HG03045 (cell line): ENCODE measurements around the gene LINC01488.

Source experiments
- ATAC-seq: cut with Tn5 transposase; IDR thresholded peaks from one replicate; pipeline ENCODE4 v1.9.1; 2021; ENCODE audit warnings: mild to moderate bottlenecking, moderate library complexity; ENCODE audit not compliant: unreplicated experiment

LINC01488 gene

DNA sequence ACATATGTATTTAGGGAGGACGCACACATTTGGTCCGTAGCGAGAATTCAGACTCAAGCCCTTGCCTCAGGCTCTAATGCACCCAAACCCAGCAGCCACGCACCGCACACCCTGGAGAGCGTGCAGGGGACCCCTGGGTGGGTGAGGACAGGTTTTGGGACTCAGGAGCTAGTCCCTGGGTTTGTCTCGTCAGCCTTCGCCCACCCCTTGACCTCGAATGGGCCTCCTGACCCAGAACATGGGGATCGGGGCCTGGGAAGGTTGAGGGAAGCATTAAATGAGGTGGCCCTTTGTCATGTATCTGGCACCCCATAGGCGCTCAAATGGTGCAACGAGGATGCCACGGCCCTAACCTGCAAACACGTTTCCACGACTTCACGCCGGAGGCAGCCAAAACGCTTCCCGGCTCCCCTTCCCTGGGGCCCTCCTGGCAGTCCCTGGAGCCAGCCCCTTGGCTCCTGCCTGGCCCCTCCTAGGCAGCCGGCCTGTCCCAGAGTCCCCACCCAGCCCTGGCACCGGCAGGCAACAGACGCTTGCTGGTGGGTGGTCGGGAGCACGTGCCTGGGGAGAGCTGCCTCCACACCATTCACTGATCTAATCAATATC is 5.5 kb upstream of the LINC01488 start:
- no peak for ATAC-seq

DNA sequence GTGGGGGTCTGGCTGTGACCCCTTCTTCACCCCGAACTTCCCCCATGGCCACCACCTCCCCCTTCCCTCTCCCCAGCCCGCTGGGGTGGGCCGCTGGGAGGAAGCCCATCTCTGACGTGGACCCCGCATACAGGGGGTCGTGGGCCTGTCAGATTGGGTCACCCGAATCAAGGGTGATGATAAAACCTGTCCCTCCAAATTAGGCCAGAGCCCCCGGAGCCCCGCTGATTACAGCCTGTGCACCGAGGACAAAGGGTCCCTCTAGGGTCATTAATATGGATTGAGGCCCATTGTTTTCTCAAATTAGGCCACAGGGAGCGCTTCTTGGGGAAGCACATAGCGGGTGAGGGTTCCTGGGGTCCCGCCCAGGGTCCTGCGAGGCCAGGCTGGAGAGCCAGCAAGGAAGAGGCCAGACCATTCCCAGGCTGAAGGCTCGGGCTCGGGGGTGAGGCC is 4.9 kb upstream of the LINC01488 start:
- no peak for ATAC-seq

DNA sequence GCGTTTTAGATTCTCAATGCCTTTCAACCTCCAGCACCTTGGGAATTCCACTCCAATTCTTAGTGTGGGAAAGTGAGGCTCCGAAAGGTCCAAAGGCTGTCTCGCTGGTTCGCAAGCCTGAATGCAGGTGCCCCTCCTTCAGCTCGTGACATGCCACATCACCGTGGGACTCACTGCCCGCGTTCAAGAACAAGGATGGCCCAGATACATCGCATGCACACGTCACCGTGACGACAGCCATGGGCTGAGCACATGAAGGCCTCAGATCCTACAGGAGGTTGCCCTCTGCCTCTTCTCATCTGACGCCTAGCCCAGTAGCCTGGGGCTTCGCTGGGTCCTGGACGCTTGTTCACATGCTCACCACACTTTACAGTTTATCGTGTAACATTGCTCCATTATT is 4.4 kb upstream of the LINC01488 start:
- no peak for ATAC-seq

DNA sequence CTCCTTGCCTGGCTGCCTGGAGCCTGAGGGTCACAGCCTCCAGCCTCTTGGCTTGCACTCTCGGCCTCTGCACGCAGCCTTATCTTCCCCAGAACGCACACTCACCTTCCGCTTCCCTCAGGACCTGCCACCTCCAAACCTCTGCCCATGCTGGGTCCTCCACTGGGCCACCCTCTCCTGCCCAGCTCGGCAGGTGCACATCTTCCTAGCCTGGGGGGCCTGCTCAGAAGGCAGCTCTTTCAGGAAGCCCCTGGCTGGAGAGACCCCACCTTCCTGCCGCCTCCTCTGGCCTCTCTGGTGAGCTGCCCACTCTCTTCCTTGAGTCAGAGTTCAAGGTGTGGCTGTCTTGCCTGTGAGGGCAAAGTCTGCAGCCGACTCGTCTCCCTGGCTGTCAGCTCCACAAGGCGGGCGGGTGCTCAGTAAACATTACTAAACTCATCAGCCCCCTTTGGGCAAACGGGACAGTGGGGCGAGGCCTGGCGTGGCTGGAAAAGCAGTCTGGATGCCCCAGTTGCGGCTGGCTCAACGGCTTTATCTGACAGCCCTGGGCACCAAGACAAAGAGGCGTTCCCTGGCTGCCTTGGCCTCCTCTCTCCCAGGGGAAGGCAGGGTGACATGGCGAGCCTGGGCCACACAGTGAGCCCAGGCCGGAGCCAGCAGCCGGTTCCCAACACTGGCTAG is 1.7 kb upstream of the LINC01488 start:
- ATAC-seq: no peak

DNA sequence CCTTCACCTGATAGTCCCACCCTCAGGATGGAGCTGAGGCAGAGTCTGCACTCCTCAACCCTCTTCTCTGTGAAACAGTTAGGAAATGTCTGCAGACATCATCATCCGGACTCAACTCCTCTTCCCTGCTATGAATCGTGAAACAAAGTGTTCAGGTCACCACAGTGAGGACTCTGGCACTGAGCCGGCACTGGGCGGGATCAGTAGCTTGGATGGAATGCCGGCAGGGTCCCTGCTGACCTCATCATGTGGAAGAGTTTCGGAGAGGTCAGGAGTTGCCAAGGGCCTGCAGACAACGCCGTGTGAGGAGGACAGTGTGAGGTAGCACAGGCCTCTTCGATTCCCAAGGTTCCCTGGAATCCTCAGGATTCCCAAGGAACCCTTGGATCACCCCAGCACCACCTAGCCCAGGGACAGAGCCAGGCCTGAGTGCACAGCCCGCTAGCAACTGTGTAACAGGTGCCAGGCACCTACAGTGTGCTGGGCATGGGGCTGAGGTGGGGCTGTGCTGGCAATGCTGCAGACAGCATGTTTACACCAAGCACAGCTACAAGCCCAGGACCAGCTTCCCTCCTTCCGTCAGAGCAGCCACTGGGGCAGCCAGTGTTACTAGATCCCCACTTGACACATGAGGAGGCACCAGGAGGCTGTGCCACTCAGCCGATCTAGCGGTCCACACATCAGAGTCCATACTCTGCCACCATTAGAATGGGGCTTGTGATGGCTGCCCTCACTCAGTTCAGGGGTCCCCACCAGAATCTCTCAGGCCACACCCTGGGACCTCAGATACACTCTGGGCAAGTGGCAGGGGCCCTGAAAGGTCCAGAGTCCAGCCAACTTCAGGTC is 693 bp upstream of the LINC01488 start:
- no peak for ATAC-seq

DNA sequence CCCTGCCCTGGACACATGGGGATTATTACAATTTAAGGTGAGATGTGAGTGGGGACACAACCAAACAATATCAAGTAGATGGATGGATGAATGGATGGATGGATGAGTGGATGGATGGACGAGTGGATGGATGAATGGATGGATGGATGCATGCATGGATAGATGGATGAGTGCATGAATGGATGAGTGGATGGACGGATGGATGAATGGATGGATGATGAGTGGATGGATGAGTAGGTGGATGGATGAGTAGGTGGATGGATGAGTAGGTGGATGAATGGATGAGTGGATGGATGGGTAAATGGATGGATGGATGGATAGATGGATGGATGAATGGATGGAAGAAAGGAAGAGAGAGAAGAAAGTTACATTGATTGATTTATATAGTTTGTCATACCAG is 859 bp downstream of the LINC01488 start:
- ATAC-seq: no peak

DNA sequence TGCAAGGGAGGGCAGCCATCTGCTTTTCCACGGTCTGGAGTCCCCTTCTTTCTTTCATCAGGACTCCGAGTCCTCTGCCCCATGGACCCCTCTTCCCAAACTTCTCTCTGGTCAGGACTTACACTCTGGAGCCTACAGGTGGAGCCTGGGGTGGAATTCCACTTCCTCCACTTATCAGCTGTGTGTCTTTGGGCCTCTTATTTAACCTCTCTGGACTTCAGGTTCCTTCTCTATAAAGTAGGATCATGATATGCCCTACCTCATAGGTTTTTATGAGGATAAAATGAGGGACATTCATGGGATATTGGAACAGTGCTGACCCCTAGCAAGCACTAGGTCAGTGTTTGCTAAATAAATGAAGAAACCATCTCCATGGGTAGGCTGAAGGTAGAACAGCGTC is 1.7 kb downstream of the LINC01488 start:
- no peak for ATAC-seq

DNA sequence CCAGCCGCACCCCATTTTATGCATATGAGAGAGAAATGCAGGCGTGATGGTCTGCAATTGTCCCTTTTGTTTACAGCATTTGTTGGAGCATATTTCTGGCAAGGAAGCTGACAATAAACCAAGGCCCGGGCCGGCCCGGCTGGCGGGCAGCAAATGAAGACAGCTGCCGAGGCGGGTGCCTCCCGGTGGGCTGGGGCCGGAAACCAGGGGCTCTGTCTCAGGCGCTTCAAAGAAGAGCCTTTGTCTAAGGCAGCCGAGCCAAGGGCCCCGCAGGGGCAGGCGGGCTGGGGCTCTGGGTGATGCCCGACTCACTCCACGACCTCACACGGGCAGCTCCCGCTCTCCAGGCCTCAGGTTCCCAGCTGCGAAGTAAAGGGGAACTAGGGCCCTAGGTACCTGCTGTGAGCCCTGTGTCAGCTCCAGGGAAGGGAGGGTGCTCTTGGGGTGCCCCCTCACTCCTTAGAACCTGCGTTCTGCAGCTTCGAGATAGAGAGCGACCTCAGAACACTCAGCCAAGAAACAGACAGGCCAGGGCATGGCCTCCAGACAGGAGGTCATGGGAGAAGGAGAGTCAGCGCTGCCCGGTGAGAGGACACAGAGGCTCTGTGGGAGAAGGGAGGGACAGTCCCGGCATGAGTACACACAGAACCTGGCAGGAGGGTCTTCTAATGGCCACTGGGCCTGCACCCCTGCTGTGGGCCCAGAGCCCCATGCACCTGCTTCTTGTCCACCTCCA is 2.4 kb downstream of the LINC01488 start:
- ATAC-seq: no peak

DNA sequence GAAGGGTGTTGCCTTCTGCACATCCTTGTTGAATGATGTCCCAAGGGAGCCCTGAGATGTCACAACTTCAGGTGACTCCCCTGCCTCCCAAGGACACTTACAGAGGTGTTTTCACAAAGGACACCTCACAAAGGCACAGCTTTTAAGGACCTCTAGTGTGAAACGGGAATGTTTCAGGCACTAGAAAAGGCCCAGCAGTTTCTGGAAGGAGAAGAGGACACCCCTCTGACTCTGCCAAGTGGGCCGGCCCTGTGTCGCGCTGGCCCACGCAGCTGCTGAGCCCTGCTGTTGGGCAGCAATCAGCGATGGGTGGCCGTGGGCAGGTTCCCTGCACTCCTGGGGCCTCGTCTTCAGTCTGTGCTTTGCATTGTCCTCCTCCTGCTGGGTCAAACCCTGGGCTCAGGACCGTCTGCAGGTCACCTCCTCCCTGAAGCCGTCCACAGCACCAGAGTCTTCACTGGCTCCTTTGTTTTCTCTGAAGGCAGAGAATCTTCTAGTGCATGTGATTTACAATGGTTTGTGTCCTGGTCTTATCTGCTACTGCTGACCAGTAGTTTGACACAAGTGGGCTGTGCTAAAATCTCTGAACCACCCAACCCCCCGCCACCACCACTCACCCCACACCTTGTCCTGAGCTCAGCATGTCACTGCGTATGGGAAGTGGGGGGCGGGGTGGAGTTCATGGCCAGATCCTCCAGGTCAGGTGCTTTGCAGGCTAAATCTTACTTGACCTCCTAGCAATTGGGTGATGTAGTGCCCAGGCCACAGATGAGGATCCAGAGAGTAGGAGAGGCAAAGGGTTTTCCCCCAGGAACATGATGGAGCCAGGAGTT is 3.2 kb downstream of the LINC01488 start:
- ATAC-seq: no peak

DNA sequence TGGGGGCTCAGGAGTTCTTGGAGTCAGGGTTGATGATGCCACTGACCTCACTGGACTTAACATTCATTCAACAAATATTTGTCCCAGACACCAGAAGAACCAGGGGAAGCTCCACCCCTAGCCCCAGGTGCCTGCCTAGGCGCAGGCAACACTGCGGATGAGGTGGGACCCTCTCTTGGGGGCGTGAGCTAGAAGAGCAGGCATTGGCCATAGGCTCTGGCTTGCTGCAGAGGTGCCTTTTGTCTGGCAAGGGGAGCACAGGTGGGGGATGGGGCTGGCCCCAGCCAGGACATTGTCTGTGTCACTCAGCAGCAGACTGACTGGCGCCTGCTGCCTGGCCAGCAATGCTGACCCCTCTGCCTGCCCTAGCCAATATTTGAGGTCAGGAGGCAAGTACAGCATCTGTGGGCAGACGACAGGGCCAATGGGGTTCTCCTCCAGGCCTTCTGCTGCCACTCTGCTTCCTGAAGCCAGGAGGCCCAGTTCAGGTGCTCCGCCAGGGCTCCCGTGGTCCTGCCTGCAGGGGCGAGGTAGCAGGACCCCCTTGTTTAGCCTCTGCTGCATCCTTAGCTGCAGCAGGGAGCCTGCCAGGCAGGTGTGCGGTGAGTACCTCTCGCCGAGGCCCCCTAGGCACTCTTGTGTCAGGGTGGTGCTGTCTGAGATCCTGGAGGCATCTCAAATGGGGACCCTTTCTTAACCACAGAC is 4.0 kb downstream of the LINC01488 start:
- ATAC-seq: no peak

DNA sequence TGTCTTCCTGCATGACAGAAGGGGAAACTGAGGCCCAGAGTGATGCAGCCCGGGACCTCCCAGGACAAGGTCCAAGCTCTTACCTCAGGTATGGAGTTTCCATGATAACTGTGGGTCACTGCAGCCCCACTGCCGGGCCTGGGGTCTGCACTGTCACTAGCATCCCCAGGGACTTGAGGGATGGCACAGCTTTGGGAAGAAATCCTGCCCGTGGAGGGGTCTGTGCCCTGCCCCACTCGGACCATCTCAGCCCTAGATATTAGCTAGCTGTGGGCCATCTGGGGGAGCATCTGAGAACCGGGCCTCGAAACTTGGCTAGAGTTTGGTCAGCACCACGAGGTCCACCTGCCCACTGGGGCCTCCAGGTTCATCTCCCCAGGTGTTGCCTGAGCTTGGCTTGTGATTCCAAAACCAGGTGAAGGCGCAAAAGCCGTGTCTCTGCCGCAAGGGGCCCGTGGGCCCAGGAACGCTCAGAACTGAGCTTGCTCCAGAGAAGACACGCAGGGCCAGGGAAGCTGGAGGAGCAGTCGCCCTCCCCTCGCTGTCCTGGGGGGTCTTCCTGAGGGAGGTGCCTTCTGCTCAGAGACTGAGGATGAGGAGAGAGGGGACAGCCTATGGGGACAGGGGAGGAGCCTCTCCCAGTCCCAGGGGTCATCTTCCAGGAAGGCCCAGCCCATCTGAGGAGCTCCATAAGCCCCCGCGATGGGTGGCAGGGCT is 4.8 kb downstream of the LINC01488 start:
- ATAC-seq: no peak

DNA sequence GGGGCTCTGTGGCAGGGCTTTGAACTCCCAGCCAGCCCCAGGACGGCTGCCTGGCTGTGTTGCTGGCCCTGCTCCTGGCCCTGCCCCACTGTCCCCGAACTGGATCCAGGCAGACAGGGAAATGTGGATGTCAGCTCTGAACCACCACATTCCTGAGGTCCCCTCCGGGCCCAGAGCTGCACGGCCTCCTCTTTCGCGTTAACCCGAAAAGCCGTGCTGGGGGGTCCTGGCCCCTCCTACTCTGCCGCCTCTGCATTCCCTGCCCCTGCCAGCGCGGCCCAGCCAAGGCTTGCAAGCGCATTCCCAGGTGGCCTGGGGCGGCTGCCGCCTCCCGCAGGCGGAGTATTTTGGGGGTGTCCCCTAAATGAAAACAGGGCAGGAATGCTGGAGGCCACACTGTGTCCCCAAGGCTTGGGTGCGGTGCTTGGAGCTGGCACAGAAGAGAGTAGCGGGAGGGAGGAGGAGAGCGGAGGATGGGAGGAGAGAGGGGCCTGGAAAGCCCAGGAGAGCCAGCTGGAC is 5.4 kb downstream of the LINC01488 start:
- no peak for ATAC-seq

DNA sequence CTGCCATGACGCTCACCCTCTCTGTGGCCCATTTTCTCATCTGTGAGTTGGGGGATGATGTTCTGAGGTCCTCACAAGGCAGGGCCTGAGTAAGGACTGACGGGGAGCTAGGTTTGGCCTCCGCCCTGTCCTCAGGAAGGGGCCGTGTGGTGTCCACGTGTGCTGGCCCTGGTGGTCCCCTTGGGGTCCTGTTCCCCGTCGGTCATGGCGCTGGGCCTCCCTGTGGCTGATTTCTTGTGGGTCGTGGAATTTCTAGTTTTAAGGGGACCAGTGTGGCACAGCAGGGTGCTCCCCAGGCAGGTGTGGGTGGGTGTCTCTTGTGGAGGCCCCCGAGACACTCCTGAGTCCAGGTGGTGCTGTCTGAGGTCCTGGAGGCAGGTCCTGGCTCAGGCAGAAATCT is 5.9 kb downstream of the LINC01488 start:
- ATAC-seq: no peak

DNA sequence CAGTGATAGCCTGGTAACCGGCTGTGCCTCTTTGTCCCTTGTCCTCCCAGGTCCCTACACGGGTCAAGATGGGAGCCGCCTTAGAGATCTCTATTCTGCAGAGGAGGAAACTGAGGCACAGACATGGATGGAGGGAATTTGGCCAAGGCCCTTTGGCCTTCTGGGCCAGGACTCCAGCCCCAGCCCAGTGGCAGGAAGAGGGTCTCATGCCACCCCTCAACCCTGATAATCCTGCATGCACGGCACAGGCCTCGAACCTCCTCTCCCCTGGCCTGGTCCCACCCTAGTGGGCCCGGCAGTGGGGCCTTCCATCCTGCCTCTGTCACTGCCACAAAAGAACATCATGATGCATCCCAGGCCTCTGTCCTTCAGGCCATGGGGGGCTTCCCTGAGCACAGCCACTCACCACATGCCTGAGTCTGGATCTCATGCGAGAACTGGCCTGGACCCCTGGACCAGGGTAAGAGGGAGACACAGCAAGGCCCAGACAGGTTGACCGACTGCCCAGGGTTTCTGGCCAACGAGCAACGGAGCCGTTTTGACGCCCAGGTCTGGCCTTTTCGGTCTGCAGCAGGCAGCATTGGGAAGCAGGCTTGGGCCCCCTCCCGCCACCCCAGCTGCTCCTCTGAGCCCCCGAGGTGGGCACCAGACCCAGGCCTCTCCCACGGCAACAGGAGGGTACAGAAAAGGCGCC is 6.5 kb downstream of the LINC01488 start:
- no peak for ATAC-seq

DNA sequence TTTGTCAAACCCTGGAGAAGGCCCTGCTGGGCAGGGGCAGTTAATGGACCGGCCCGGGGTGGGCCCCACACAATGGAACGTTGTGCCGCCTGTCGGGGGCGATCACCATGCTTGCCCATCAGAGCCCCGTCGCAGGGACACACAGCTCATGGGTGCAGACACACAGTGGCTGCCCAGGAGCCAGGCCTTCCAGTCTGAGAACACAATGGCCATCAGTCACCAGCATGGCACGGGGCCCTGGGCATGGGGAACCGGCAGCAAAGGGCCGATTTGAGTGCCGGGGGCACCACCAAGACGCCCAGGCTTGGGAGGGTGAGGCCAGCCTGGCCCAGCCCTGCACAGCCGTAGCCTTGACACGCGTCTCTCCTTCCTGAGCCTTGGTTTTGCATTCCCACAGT is 7.1 kb downstream of the LINC01488 start:
- ATAC-seq: no peak

DNA sequence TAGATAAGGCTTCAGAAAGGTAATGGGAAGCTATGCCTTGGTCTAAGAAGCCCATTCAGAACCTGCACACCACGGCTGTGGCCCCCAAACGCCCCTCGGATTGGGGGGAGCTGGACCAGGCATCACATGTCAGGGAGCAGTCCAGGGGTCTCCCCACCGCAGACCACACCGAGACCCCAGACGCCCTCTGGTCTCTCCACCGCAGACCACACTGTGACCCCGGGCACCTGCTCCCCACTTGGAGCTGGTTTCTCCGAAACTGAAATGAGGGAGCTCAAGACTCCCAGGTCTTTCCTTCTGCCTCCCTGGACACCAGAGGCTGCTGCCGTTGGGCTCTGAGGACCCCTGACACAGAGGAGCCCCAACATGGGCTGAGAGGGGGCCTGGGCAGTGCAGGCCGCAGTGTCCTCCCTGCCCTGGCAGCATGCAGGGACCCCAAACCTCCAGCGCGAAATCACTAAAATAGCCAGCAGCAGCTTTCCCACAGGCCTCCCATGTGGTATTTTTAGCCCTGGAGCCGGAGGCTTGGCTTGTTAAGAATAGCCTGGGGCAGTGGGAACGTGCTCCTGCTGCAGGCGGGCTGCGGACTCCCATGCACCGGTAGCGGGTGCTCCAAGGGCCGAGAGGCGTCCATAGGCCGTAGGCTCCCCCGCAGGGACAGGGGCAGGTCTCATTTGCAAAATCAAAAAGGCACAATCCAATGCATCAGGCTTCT is 7.7 kb downstream of the LINC01488 start:
- no peak for ATAC-seq

DNA sequence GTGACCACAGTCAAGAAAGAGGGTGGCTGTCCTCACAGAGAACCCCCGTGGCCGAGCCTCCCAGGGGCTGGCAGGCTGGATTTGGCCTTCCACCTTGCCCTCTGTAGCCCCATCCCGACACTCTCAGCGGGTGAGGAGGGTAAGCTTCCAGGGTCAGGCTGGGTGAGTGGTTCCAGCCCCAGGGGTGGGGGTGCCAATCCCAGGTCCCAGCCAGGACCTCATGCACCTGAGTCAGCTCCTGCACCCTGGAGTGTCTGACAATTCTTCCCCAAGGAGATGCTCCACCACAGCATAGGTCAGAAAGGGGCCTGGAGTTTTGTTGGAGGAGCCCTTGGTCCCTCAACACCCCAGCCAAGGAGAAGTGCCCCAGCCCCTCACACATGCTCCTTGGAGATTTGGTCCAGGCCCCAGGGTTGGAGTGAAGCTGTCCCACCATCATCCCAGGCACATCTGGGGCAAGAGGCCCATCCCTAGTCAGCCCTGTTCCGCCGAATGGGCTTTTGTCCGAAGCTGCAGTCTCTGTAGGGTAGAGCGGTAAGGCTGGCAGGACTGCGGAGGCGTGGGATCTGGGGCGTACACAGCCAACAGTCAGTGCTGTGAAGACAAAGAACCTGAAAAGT is 8.4 kb downstream of the LINC01488 start:
- no peak for ATAC-seq
